ENCODE measurements around the gene PRSS27.

The PRSS27 gene

DNA sequence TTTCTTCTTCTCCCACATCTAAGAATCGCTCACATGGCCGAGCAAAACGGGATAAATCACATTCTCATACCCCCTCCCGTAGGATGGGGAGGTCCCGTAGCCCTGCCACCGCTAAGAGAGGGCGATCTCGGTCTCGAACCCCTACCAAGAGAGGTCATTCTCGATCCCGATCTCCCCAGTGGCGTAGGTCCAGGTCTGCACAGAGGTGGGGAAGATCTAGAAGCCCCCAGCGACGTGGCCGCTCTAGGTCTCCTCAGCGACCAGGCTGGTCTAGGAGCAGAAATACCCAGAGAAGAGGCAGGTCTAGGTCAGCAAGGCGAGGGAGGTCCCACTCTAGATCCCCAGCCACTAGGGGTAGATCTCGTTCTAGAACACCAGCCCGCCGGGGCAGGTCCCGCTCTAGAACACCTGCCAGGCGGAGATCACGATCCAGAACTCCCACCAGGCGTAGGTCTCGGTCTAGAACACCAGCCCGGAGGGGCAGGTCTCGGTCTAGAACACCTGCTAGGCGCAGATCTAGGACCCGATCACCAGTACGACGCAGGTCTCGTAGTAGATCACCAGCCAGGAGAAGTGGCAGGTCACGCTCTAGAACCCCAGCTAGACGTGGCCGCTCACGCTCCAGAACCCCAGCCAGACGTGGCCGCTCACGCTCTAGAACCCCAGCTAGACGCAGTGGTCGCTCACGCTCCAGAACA is 42.0 kb upstream of the PRSS27 start (continued):
- TF ChIP-seq TSHZ1 (tag by site-specific recombination; IDR thresholded peaks at IDR 0.05; ENCODE audit: borderline replicate concordance) (no peak), ZNF202 (tag by site-specific recombination; IDR thresholded peaks at IDR 0.05; ENCODE audit: borderline replicate concordance) (0 out of 2 replicates have a peak, but pooled peaks have one; percentile 20)

DNA sequence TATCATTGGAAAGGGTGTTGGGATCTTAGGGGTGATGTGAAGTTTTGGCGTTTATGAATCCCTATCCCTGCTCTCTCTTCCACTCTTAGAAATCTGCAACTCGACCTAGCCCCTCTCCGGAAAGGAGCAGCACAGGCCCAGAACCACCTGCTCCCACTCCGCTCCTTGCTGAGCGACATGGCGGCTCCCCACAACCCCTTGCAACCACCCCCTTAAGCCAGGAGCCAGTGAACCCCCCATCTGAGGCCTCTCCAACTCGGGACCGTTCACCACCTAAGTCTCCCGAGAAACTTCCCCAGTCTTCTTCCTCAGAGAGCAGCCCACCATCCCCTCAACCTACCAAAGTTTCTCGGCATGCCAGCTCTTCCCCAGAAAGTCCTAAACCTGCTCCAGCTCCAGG is 41.4 kb upstream of the PRSS27 start:
- H3K9me3 ChIP-seq (ENCODE audit: control insufficient read depth, insufficient read depth, low read depth, low read length), result no peaks in the 10 kb centered on the region
- ChIA-PET CTCF (no interaction called here), POLR2A (no interaction called here)
- no peak overlapping the region for H3K27ac ChIP-seq (ENCODE audit: extremely low read depth, low read depth, low read length)
- H3K36me3 ChIP-seq (ENCODE audit: control insufficient read depth in 2 of 2, insufficient read depth in 1 of 2, low read length in 2 of 2), result peaks cover 67 to 100% of the 10 kb centered on the region in 2 experiments
- no peaks in the 10 kb centered on the region for H3K4me1 ChIP-seq (ENCODE audit: control insufficient read depth, insufficient read depth, low read length)
- H3K4me3 ChIP-seq (ENCODE audit: low read depth, low read length), result no peak overlapping the region
- TF ChIP-seq ZNF558 (tag by site-specific recombination; IDR thresholded peaks at IDR 0.05) (no peak), ZXDB (tag by site-specific recombination; IDR thresholded peaks at IDR 0.05) (no peak), ZBTB48 (tag by site-specific recombination; IDR thresholded peaks at IDR 0.05) (no peak), ZNF366 (tag by site-specific recombination; conservative IDR thresholded peaks at IDR 0.05) (no peak), ZNF639 (tag by site-specific recombination; IDR thresholded peaks at IDR 0.05) (no peak), ZNF645 (tag by site-specific recombination; IDR thresholded peaks at IDR 0.05) (no peak), SALL2 (tag by site-specific recombination; IDR thresholded peaks at IDR 0.05; ENCODE audit: borderline replicate concordance) (no peak), ZNF768 (tag by site-specific recombination; IDR thresholded peaks at IDR 0.05) (no peak), ZNF350 (tag by site-specific recombination; IDR thresholded peaks at IDR 0.05) (no peak), ZNF629 (tag by site-specific recombination; IDR thresholded peaks at IDR 0.05) (no peak), ZNF658 (tag by site-specific recombination; IDR thresholded peaks at IDR 0.05) (no peak), ZNF214 (tag by site-specific recombination; IDR thresholded peaks at IDR 0.05; ENCODE audit: borderline replicate concordance) (no peak), ZNF155 (tag by site-specific recombination; IDR thresholded peaks at IDR 0.05) (no peak), ZNF398 (tag by site-specific recombination; IDR thresholded peaks at IDR 0.05) (no peak), ZNF133 (tag by site-specific recombination; IDR thresholded peaks at IDR 0.05) (no peak), KLF7 (tag by site-specific recombination; IDR thresholded peaks at IDR 0.05; ENCODE audit: borderline replicate concordance) (no peak), ZNF785 (tag by site-specific recombination; IDR thresholded peaks at IDR 0.05) (no peak)
